ENCODE data around the gene ZFC3H1.

The ZFC3H1 gene

GRCh38 chr12:71683633-71684032 is 20.0 kb upstream of the ZFC3H1 start:
- DNase-seq: no peak

GRCh38 chr12:71682466-71682865 is 18.8 kb upstream of the ZFC3H1 start:
- no peak for DNase-seq

- DNase-seq: no peak
Measured at GRCh38 chr12:71671816-71672215, 8.2 kb upstream of the ZFC3H1 start.

GRCh38 chr12:71671311-71671710 is 7.7 kb upstream of the ZFC3H1 start:
- no peak for DNase-seq

GRCh38 chr12:71666259-71666658 is 2.6 kb upstream of the ZFC3H1 start:
- DNase-seq: no peak

- DNase-seq: no peak
Measured at GRCh38 chr12:71665090-71665463, 1.4 kb upstream of the ZFC3H1 start.

GRCh38 chr12:71664411-71665089 is 902 bp upstream of the ZFC3H1 start:
- DNase-seq: no peak

GRCh38 chr12:71662849-71663560 is 643 bp downstream of the ZFC3H1 start:
- DNase-seq: peak; percentile 80

GRCh38 chr12:71661977-71662530 is 1.6 kb downstream of the ZFC3H1 start:
- no peak for DNase-seq

- no peak for DNase-seq
Measured at GRCh38 chr12:71656740-71657139, 6.9 kb downstream of the ZFC3H1 start.

GRCh38 chr12:71655907-71656306 is 7.7 kb downstream of the ZFC3H1 start:
- DNase-seq: no peak

GRCh38 chr12:71655495-71655894 is 8.2 kb downstream of the ZFC3H1 start:
- peak; percentile 6 for DNase-seq

- no peak for DNase-seq
Measured at GRCh38 chr12:71654200-71654599, 9.4 kb downstream of the ZFC3H1 start.

- no peak for DNase-seq
Measured at GRCh38 chr12:71653137-71653536, 10.5 kb downstream of the ZFC3H1 start.

- DNase-seq: no peak
Measured at GRCh38 chr12:71652656-71653055, 11.0 kb downstream of the ZFC3H1 start.

- DNase-seq: no peak
Measured at GRCh38 chr12:71649401-71649800, 14.2 kb downstream of the ZFC3H1 start.

GRCh38 chr12:71648537-71648936 is 15.1 kb downstream of the ZFC3H1 start:
- DNase-seq: no peak

GRCh38 chr12:71646512-71646911 is 17.1 kb downstream of the ZFC3H1 start:
- DNase-seq: no peak

GRCh38 chr12:71645268-71645667 is 18.4 kb downstream of the ZFC3H1 start:
- DNase-seq: no peak

- no peak for DNase-seq
Measured at GRCh38 chr12:71642264-71642663, 21.4 kb downstream of the ZFC3H1 start.

GRCh38 chr12:71641390-71641789 is 22.3 kb downstream of the ZFC3H1 start:
- DNase-seq: no peak

- no peak for DNase-seq
Measured at GRCh38 chr12:71640316-71640715, 23.3 kb downstream of the ZFC3H1 start.

- no peak for DNase-seq
Measured at GRCh38 chr12:71639341-71639760, 24.3 kb downstream of the ZFC3H1 start.

GRCh38 chr12:71638499-71638898 is 25.1 kb downstream of the ZFC3H1 start:
- DNase-seq: no peak

Data from CD4-positive, alpha-beta T cell treated with Interleukin-17A for 1 hour (primary cell).